ENCODE measurements around the gene ANKHD1. TPM values are rescaled to one million over a fixed set of nuclear protein-coding genes. Genes with fewer than 3 reads are reported as not detected.
"Not testable (repeated sequence)": the region's sequence is repeated elsewhere in the genome, so short reads cannot be mapped to it uniquely, and the experiment has no call there.

Gene ANKHD1
- total and polyA plus RNA-seq, 5 donors = 36.1 to 69.1 (median 60.7) TPM

GRCh38 chr5:140423609-140424008 lies 22.0 kb downstream of the ANKHD1 start:
- peaks cover 9% of the 10 kb centered on the region for H3K4me1 ChIP-seq (ENCODE audit: control insufficient read depth, insufficient read depth, low read length)
- WGBS = 92% methylated on average over 2 of the region's 2 CpGs

GRCh38 chr5:140424135-140424534 lies 22.5 kb downstream of the ANKHD1 start:
- intact Hi-C loops (cut with DNase I) = no loop called here
- DNase-seq = no peak
- Histone ChIP-seq H3K4me1 (ENCODE audit: control insufficient read depth, insufficient read depth, low read length) (peaks cover 9% of the 10 kb centered on the region), H3K9me3 (ENCODE audit: control insufficient read depth, low read length) (no peaks in the 10 kb centered on the region), H3K27ac (ENCODE audit: low read length) (no peak overlapping the region), H3K4me3 (ENCODE audit: low read length) (no peak overlapping the region), H3K27me3 (ENCODE audit: control insufficient read depth, insufficient read depth) (no peaks in the 10 kb centered on the region)
- no peak for ATAC-seq
- WGBS = 68% methylated on average over 3 of the region's 3 CpGs

More at GRCh38 chr5:140423609-140424008, 22.0 kb downstream of the ANKHD1 start:
- no peak for ATAC-seq
- Histone ChIP-seq H3K27me3 (ENCODE audit: control insufficient read depth, insufficient read depth) (no peaks in the 10 kb centered on the region), H3K27ac (ENCODE audit: low read length) (no peak overlapping the region), H3K4me3 (ENCODE audit: low read length) (no peak overlapping the region), H3K9me3 (ENCODE audit: control insufficient read depth, low read length) (no peaks in the 10 kb centered on the region)
- intact Hi-C loops (cut with DNase I) = no loop called here
- DNase-seq = no peak

GRCh38 chr5:140427726-140428125 lies 26.1 kb downstream of the ANKHD1 start:
- H3K4me1 ChIP-seq (ENCODE audit: control insufficient read depth, insufficient read depth, low read length); H3K9me3 ChIP-seq (ENCODE audit: control insufficient read depth, low read length); ATAC-seq; H3K27me3 ChIP-seq (ENCODE audit: control insufficient read depth, insufficient read depth); DNase-seq; H3K27ac ChIP-seq (ENCODE audit: low read length); H3K4me3 ChIP-seq (ENCODE audit: low read length); intact Hi-C loops (cut with DNase I): not testable (repeated sequence)
- WGBS = 96% methylated on average over 18 of the region's 26 CpGs

GRCh38 chr5:140429724-140430123 lies 28.1 kb downstream of the ANKHD1 start:
- H3K9me3 ChIP-seq (ENCODE audit: control insufficient read depth, low read length) = no peaks in the 10 kb centered on the region
- 90% methylated on average over 2 of the region's 2 CpGs for WGBS
- no peak overlapping the region for H3K4me3 ChIP-seq (ENCODE audit: low read length)
- H3K4me1 ChIP-seq (ENCODE audit: control insufficient read depth, insufficient read depth, low read length) = peaks cover 3% of the 10 kb centered on the region
- DNase-seq (no peak), ATAC-seq (no peak)
- no peak overlapping the region for H3K27ac ChIP-seq (ENCODE audit: low read length)
- intact Hi-C loops (cut with DNase I) = no loop called here
- no peaks in the 10 kb centered on the region for H3K27me3 ChIP-seq (ENCODE audit: control insufficient read depth, insufficient read depth)

GRCh38 chr5:140432212-140432611 lies 30.6 kb downstream of the ANKHD1 start:
- Histone ChIP-seq H3K4me3 (ENCODE audit: low read length) (no peak overlapping the region), H3K27ac (ENCODE audit: low read length) (no peak overlapping the region), H3K27me3 (ENCODE audit: control insufficient read depth, insufficient read depth) (no peaks in the 10 kb centered on the region), H3K4me1 (ENCODE audit: control insufficient read depth, insufficient read depth, low read length) (peaks cover 1% of the 10 kb centered on the region), H3K9me3 (ENCODE audit: control insufficient read depth, low read length) (no peaks in the 10 kb centered on the region)
- 72% methylated on average over 1 of the region's 1 CpG for WGBS
- intact Hi-C loops (cut with DNase I) = no loop called here
- DNase-seq (no peak), ATAC-seq (no peak)

- Histone ChIP-seq H3K4me1 (ENCODE audit: control insufficient read depth, insufficient read depth, low read length) (peaks cover 1% of the 10 kb centered on the region), H3K27ac (ENCODE audit: low read length) (no peak overlapping the region), H3K4me3 (ENCODE audit: low read length) (no peak overlapping the region), H3K27me3 (ENCODE audit: control insufficient read depth, insufficient read depth) (no peaks in the 10 kb centered on the region), H3K9me3 (ENCODE audit: control insufficient read depth, low read length) (no peaks in the 10 kb centered on the region)
- ATAC-seq (no peak), DNase-seq (no peak)
- intact Hi-C loops (cut with DNase I) = no loop called here
- WGBS = 85% methylated on average over 8 of the region's 8 CpGs
These were observed 31.3 kb downstream of the ANKHD1 start for GRCh38 chr5:140432916-140433315.

GRCh38 chr5:140457368-140457767 lies 55.7 kb downstream of the ANKHD1 start:
- ATAC-seq; intact Hi-C loops (cut with DNase I): not testable (repeated sequence)
- 97% methylated on average over 4 of the region's 4 CpGs for WGBS

GRCh38 chr5:140466981-140467742 lies 65.5 kb downstream of the ANKHD1 start:
- no peak for DNase-seq
- Histone ChIP-seq H3K4me3 (ENCODE audit: low read length) (no peak overlapping the region), H3K27ac (ENCODE audit: low read length) (no peak overlapping the region), H3K27me3 (ENCODE audit: control insufficient read depth, insufficient read depth) (no peaks in the 10 kb centered on the region), H3K9me3 (ENCODE audit: control insufficient read depth, low read length) (no peaks in the 10 kb centered on the region), H3K4me1 (ENCODE audit: control insufficient read depth, insufficient read depth, low read length) (no peaks in the 10 kb centered on the region)
- no peak for ATAC-seq
- 97% methylated on average over 1 of the region's 1 CpG for WGBS
- intact Hi-C loops (cut with DNase I) = no loop called here

More at GRCh38 chr5:140457368-140457767, 55.7 kb downstream of the ANKHD1 start:
- not testable (repeated sequence) for H3K27ac ChIP-seq (ENCODE audit: low read length); H3K4me3 ChIP-seq (ENCODE audit: low read length); H3K9me3 ChIP-seq (ENCODE audit: control insufficient read depth, low read length); H3K27me3 ChIP-seq (ENCODE audit: control insufficient read depth, insufficient read depth); H3K4me1 ChIP-seq (ENCODE audit: control insufficient read depth, insufficient read depth, low read length); DNase-seq

GRCh38 chr5:140468188-140468587 lies 66.6 kb downstream of the ANKHD1 start:
- intact Hi-C loops (cut with DNase I) = no loop called here
- Histone ChIP-seq H3K4me1 (ENCODE audit: control insufficient read depth, insufficient read depth, low read length) (no peaks in the 10 kb centered on the region), H3K27me3 (ENCODE audit: control insufficient read depth, insufficient read depth) (no peaks in the 10 kb centered on the region), H3K27ac (ENCODE audit: low read length) (no peak overlapping the region), H3K4me3 (ENCODE audit: low read length) (no peak overlapping the region), H3K9me3 (ENCODE audit: control insufficient read depth, low read length) (no peaks in the 10 kb centered on the region)
- DNase-seq (no peak), ATAC-seq (peak; percentile 63 to 75)
- 67% methylated on average over 3 of the region's 3 CpGs for WGBS

- Histone ChIP-seq H3K9me3 (ENCODE audit: control insufficient read depth, low read length) (no peaks in the 10 kb centered on the region), H3K27ac (ENCODE audit: low read length) (no peak overlapping the region), H3K27me3 (ENCODE audit: control insufficient read depth, insufficient read depth) (no peaks in the 10 kb centered on the region), H3K4me3 (ENCODE audit: low read length) (no peak overlapping the region), H3K4me1 (ENCODE audit: control insufficient read depth, insufficient read depth, low read length) (no peaks in the 10 kb centered on the region)
- ATAC-seq = no peak
- WGBS = 88% methylated on average over 6 of the region's 6 CpGs
- intact Hi-C loops (cut with DNase I) = no loop called here
- no peak for DNase-seq
These were observed 67.6 kb downstream of the ANKHD1 start for GRCh38 chr5:140469259-140469658.

GRCh38 chr5:140480310-140481014 lies 78.8 kb downstream of the ANKHD1 start:
- Histone ChIP-seq H3K9me3 (ENCODE audit: control insufficient read depth, low read length) (no peaks in the 10 kb centered on the region), H3K27ac (ENCODE audit: low read length) (no peak overlapping the region), H3K27me3 (ENCODE audit: control insufficient read depth, insufficient read depth) (no peaks in the 10 kb centered on the region), H3K4me3 (ENCODE audit: low read length) (no peak overlapping the region), H3K4me1 (ENCODE audit: control insufficient read depth, insufficient read depth, low read length) (no peaks in the 10 kb centered on the region)
- intact Hi-C loops (cut with DNase I) = no loop called here
- 42% methylated on average over 3 of the region's 3 CpGs for WGBS
- DNase-seq (no peak), ATAC-seq (no peak)
